DMS153 treated with DMSO at 0.1 percent for 48 hours (cell line): Measurements from ENCODE around the gene SLC37A1.
"Not testable (repeated sequence)": the region's sequence is repeated elsewhere in the genome, so short reads cannot be mapped to it uniquely, and the experiment has no call there.

Experiments used
- DNase-seq: peaks from one replicate; lab custom pipeline; 2025; ENCODE audit not compliant: unreplicated experiment; lab: John Stamatoyannopoulos, UW

SLC37A1 gene

DNA sequence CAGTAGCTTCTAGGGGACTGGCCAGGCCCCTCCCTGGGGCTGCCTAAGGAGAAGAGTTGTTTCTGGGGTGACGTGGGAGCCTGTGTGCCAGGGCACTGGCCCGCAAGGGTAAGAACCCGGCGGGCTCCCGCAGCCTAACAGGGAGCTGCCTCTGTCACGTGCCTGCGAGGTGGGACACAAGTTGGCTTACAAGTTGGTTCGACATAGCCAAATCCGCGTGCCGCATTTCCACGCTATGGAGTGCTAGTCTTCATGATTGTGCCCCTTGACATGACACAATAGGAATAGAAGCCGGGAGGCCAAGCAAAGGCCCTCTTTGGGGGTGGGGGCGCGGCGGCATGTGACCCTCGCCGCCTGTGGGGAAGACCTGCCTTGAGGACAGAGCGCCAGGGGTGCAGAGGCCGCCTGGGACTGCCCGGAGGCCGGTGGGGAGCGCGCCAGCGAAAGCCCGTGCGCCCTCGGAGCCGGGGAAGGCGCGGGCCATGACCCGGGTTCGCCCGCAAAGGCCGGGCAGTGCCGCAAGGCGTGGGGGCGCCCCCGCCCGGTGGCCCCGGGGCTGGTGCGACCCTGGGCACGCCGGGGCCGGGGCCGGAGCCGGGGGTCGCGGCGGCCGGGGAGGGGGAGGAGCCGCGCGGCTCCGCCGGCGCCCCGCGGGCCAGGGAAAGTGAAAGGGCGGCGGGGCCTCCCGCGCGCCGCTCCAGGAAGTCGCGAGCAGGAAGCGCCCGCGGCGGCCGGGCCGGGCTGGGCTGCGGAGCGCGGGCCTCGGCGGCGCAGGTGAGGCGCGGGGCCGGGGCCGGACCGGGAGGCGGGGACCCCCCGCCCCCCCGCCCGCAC is at the start of gene SLC37A1:
SLC37A1 (plus strand) TSS at position 702 of the 834 bp plus-strand sequence. CDS start 4,603 bp downstream, outside the sequence.
- no peak for DNase-seq

- DNase-seq = peak; percentile 86
These were observed 49.7 kb upstream of the SLC37A1 start for GRCh38 chr21:42463861-42464515.

DNA sequence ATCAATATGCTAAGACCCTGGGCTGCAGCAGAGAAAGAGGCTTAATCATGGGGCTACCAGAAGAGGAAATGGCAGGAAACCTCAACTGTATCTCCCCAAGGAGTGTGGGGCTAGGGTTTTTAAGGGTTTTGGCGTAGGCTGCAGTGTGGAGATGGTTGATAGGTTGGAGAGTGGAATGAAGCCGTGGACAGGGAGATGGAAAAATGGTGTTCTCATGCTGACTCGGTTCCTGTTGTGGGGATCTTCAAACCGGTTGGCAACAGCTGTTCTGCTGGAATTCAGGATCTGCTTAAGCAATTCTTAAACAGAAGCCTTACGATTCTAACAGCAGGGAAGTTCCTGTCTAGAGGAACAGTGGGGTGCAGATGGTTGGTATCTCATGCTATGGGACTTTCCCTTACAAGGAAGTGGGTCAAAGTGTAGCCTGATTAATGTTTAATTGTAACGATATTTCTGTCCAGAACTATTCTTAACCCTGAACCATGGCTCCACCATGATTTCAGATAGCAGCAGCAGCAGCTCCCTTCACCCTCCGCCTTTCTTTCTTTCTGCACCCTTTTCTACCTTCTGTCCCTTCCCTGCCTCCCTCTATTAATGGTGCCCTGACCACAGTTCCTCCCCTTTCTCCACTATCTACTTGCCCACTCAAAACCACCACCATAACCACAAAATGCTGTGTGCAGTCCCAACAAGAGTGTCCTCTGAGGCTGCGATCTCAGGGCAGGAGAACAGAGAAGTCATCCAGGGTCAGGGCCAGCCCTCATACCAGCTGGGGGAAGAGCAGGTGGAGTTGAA is 48.4 kb upstream of the SLC37A1 start:
- no peak for DNase-seq

DNA sequence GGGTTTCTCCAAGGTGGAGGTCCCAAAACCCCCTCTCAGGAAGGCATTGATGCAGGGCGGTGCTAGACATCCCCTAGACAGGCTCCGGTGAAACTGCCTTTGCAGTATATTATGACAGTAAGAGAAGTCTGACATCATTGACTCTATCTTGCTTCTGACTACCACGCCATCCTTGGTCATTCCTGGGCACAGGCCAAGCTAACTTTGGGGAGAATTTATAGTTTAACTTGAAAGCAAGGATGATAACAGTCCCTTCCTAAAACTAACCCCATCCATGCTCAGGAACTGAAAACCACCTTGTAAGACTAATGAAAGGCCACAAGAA is 47.9 kb upstream of the SLC37A1 start:
- DNase-seq = no peak

DNA sequence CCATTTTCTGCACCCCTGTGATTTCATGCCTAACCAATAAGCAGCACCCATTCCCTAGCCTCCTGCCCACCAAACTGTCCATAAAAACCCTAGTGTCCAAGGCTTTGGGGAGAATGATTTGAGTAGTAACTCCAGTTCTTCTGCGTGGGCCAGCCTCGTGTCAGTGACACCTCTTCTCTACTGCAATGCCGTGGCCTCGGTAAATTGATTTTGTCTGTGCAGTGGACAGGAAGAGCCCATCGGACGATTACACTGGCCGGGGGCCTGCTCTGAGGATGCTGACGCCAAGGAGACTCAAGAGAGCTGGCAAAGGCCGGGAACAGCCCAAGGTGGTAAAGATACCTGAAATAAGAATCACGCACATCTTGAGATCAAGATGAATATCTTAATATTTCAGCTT is 47.0 kb upstream of the SLC37A1 start:
- no peak for DNase-seq

DNA sequence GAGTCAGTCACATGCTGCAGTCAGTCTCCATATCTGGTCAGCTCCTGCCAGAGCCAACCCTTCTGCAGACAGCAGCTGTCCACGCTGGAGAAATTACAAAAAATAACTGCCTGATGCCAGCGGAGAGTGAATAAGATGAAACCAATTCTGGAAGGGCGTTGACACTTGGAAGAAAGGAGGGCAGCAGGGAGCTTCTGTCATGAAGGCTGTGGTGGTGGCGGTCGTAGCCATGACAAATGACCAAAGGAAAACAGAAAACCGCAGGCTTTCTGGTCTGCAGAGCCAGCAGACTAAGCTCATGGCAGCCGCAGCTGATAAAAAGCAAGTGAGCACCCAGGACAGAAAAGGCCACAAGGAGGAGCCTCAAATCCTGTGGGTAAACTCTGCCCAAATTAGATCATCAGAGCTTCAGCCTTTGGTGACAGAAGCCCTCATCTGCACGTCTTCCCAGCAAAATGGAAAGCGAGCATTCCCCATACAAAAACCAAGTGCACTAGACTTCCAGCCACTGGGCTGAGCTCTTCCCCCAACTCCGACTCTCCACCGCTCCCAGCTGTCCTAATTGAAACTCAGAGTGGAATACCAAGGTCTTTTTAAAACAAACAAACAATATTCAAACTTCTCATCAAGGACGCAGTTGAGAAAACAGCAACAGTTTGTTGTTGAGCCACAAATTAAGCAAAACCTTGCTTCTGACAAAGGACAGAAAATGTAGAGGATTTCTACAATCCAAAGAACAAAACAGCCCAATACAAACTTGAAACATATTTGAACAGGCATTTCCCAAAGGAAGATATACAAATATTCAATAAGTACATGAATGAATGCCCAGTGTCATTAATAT is 46.3 kb upstream of the SLC37A1 start:
- peak; percentile 28 for DNase-seq

DNA sequence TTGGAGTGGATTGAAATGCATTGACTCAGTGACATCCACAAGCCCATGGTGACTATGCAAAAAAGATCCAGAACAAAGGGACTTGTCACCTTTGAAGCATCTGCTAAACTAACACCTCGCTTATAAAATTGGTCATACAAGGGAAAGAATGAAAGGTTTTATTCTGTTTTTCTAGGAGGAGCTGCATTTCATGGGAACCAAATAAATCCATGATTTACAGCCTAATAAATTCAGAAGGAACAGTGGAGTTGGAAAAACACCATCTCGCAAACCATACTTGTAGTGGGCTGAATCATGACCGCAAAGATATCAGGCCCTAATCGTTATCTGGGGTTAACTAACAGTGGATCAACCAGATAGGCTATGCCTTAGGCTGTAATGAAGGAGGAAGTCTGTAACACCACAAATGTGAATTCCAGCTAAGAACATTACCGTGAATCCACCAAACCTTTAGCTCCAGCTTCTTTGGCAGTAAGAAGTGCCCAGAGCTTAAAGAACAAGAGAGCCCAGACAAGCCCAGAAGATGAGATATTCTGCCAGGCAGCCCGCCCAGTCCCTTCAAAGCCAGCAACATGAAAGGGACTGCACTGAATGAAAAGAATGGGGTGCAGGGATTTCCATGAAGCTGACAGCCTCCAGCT is 45.0 kb upstream of the SLC37A1 start:
- DNase-seq = no peak

GRCh38 chr21:42469272-42469671 is 44.4 kb upstream of the SLC37A1 start:
- DNase-seq = no peak

DNA sequence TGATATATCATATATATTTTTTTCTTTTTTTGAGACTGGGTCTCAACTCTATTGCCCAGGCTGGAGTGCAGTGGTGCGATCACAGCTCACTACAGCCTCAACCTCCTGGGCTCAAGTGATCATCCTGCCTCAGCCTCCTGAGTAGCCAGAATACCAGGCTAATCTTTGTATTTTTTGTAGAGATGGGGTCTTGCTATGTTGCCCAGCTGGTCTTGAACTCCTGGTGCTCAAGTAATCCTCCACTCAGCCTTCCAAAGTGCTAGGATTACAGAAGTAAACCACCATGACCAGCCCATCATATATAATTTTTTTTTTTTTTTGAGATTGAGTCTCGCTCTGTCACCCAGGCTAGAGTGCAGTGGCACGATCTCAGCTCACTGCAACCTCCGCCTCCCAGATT is 43.9 kb upstream of the SLC37A1 start:
- DNase-seq = not testable (repeated sequence)

DNA sequence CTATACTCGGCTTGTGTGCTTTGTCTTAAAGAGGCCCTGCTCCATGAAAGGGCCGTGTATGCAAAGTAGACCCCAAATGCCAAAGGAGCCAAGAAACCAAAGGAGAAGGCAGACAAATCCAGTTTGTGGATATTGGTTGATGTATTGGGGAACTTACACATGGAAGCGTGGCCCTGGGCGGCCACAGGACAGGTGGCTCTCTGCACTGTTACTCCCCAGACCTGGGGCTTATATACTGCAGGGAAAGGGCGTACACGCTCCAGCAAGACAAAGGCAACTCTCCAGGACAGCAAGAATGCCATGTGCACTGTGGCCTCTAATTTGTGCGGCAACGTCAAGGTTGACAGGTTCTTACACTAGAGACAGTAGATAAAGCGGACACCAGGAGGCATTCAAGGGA is 42.4 kb upstream of the SLC37A1 start:
- no peak for DNase-seq

GRCh38 chr21:42471716-42472330 is 41.8 kb upstream of the SLC37A1 start:
- DNase-seq = no peak

- DNase-seq = no peak
These were observed 41.1 kb upstream of the SLC37A1 start for GRCh38 chr21:42472521-42472920.

DNA sequence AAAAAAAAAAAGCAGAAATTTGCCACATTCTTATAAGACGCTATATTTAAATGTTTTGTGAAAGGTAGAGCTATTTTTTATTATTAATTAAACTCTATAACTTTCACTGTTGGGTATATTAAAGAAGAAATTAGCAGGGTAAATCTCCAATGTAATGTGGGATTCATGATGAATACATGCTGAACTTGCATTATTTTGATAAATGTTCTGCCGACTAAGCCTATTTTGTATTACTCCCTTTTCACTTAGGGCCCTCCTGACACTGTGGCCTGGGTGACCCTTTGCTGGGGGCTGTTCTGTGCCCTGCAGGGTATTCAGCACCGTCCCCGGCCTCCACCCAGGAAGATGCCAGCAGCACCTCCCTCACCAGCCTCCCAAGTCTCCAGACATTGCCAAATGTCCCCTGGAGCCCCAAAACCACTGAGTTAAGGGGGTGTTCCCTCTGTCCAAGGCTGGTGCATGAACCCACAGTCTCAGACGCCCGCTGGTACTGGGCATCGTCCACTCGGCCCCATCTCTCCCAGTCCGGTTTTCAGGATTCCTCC is 40.1 kb upstream of the SLC37A1 start:
- DNase-seq = no peak

- peak; percentile 23 for DNase-seq
These were observed 39.4 kb upstream of the SLC37A1 start for GRCh38 chr21:42474043-42474831.

- no peak for DNase-seq
These were observed 38.6 kb upstream of the SLC37A1 start for GRCh38 chr21:42475036-42475435.

GRCh38 chr21:42475526-42476387 is 37.9 kb upstream of the SLC37A1 start:
- no peak for DNase-seq

GRCh38 chr21:42476388-42477331 is 37.0 kb upstream of the SLC37A1 start:
- no peak for DNase-seq
